GM21381 (cell line): Measurements from ENCODE around the gene PARVG.

Experiments
- ATAC-seq: cut with Tn5 transposase; IDR thresholded peaks from one replicate; pipeline ENCODE4 v1.9.1; 2021; ENCODE audit warnings: mild to moderate bottlenecking, moderate library complexity; ENCODE audit not compliant: unreplicated experiment

Gene PARVG, protein sequence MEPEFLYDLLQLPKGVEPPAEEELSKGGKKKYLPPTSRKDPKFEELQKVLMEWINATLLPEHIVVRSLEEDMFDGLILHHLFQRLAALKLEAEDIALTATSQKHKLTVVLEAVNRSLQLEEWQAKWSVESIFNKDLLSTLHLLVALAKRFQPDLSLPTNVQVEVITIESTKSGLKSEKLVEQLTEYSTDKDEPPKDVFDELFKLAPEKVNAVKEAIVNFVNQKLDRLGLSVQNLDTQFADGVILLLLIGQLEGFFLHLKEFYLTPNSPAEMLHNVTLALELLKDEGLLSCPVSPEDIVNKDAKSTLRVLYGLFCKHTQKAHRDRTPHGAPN

DNA sequence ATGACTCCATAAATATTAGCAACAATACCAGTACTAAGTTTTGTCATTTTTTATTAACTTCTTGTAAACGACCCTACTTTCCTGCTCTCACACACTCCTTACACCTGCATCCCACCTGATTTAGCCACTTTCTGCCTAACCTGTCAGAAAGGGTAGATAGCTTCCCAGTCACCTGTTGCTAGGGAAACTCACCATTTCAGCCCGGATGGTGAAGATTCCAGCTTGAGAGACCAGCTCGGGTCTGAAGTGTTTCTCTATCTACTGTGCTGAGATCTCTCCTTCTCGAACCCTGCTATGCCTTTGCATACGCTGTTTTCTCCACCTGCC is at the start of gene PARVG:
Gene PARVG, plus strand, starts transcription at position 220 of the 327 bp plus-strand sequence. CDS start 2,405 bp downstream, outside the sequence.
- peak; percentile 41 for ATAC-seq

DNA sequence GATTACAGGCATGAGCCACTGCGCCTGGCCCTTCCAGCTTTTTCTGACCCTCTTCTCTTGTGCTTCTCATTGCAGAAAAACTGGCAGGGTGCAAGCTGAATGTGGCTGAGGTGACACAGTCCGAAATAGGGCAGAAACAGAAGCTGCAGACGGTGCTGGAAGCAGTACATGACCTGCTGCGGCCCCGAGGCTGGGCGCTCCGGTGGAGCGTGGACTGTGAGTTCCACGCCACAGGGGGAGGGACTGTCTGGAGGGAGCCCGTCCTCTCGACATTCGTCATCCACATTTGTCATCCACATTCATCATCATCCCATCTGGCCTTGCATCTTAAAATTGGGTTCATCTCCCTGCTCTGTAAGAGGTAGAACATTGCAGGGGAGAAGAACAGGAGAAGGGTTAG is 49.3 kb upstream of the PARVG start:
- ATAC-seq, result no peak

DNA sequence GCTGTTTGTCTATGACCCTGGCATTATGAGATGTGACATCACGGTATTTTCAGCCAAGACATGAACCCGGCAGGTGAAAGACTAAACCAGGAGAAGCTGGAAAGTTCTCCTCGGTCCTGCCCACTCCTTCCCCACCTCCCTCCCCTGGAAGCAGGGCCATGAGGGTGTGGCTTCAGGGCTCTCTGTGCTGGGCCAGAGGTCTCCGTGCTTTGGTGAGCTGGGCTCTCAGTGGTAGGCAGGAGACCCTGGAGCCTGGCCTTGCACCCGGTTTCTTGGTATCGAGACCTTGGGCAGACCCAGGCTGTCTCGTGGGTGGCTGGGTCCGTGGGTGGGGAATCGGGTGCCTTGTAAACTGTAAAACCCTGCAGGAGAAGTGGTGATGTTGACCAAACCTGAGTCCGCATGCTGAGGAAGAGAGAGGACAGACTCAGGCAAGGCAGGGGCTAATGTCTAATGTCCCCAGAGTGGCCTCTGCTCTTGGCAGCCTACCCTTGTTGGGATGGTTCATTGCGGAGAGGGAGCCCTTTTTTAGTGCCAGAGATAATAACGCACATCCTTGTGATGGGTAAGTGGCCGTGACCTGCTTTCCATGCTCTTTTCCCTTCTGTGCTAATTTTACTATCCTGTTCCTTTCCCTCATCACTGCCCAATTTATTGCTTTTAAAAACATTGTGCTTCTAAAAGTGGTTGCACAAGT is 48.6 kb upstream of the PARVG start:
- no peak for ATAC-seq

DNA sequence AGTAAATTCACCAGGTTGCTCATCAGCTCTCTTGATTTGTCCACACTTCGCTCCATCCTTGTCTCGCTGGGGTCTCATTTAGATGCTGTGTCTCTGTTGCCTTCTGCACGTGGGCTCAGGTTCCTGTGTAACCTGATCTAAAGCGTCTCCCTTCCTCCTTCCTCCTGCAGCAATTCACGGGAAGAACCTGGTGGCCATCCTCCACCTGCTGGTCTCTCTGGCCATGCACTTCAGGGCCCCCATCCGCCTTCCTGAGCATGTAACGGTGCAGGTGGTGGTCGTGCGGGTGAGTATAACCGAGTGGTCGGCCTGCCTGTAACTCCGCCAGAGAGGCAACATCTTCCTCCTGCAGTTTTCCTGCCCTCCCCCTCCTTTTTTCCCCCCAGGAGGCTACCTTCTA is 48.0 kb upstream of the PARVG start:
- no peak for ATAC-seq

DNA sequence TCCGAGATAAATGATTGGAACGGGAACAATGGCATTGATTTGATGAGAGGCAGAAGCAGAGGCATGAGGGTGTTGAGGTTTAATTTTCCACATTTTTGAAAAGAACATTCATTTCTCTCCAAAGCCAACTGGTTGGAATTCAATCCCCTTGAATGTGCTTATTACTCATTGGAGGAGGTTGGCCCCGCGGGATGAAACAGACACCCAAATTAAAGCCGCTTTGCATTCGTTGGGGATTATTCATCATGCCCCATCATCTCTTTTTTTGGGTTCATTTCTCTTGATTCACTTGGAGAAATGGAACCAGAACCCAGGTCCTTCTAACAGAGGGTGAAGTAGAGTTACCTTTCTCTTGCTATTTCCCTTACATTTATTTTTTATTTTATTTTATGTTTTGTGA is 47.6 kb upstream of the PARVG start:
- no peak for ATAC-seq

DNA sequence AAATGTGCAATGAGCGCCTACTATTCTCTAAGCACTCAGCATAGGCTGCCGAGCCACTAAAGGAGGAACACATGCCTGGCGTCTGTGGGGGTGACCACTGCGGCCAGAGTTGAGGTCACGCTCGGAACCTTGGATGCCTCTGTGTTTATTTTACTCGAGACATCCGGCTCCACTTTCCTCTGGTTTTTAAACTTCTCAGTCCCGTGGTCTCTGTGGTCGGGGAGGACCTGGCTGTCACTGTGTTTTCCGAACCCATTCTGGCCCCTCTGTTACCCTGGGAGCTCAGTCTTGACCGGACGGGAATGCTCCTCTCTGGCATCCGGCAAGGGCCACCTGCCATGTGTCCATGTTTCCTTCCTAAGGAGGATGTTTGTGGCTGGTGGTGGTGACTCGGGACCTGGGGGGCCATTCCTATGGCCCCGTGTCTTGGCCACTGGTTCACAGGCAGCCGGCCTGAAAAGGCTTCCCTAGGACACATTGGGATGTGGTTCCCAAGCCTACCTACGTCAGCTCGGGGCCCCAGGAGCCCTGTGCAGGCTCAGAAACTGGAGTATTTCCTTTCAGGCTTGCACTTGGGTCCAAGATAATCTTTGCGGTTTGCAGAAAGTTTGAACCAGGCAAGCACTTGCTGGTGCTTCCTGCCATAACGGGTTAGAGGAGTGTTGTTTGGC is 46.7 kb upstream of the PARVG start:
- ATAC-seq, result no peak

DNA sequence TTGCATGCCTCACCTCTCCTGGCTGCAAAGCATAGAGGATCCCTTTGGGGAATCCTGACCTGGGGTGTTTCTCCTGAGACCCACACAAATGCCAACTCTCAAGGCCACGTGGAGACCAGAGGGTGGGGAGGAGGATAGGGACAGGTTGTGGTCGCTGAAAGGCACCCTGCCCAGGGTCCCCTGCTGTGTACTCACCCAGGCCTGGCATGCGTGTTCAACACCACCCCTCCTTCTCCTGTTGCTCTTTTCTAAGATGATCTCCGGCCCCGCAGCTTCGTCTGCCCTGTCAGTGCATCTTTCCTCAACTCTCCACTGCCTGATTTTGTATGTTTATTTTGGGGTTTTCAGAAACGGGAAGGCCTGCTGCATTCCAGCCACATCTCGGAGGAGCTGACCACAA is 44.6 kb upstream of the PARVG start:
- ATAC-seq, result no peak

DNA sequence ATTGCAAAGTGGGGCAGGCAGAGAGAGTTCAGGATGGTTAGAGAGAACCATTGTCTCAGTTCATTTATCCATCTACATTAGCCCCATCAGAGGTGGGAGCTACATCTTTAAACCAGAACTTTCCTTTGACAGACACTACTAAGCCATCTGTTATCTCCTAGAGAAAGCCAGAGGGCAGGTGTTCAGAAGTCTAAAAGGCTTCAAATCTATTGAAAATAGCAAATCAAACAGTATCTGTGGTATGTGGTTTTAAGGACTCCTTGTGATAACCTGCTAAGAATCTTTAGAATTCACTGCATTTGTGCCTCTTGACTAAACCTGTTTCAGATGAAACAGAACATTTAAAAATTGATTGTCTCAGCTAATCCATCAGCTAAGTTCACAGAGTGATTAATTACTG is 43.9 kb upstream of the PARVG start:
- ATAC-seq, result no peak

DNA sequence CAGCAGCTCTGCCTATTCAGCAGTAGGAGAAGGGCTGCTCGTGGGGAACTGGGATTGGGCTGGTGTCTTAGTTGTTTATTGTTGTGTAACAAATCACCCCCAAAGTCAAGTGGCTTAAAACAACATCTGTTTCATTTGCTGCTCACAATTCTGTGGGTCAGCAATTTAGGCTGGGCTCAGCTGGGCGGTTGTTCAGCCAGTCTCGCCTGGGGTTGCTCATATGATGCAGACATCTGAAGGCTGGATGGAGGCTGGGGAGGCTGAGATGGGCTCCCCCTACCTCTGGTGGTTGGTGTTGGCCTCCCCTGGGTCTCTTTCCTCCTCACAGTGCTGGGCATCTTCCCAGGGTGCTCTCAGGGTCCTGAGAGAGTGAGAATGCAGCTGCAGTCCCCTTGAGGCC is 43.3 kb upstream of the PARVG start:
- no peak for ATAC-seq

DNA sequence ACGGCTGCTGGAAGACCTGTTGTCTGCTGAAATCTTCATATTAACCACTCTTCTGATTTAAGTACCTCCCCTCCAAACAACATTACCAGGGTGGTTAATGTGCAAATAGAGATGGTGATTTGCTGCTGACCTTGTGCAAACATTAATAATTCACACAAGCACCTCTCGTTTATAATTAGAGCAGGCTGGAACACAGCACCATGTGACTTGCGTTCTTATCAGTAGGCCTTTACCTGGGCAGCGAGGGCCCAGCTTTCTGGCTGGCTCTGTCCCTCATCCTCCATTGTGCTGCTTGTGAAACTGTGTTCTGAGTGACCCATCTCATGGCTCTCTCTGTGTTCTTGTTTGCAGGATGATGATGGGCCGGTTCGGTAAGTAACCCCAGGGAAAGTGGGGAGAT is 41.0 kb upstream of the PARVG start:
- no peak for ATAC-seq

DNA sequence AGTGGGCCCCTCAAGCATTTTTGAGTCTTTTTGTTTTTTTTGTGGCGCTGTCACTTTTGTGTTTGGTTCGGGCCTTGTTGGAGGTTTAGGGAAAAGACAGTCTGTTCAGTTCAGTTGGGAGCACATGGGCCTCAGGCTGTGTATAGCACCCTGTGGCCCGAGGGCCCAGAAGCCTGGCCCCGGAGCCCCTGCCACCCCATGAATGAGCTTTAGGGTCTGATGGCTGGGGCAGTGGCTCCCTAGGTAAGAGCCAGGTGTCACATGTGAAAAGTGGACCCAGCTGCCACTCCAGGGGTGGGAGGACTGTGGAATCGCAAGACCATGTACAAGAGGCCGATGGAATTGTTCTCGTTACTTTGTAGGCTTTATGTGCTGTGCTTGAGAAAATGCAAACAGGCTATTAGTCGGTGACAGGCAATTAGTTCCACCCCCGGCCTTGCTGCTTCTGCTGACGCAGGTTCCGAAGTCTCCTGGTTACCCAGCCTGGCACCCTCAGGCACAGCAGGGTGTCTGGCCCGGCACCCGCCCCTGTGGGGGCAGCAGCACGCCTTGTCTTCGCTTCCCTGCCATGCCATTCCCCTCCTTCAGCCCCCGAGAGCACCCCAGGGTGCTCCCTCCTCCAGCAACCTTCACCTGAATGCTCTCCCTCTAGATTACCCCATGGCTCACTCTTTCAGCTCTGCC is 38.2 kb upstream of the PARVG start:
- ATAC-seq, result no peak

DNA sequence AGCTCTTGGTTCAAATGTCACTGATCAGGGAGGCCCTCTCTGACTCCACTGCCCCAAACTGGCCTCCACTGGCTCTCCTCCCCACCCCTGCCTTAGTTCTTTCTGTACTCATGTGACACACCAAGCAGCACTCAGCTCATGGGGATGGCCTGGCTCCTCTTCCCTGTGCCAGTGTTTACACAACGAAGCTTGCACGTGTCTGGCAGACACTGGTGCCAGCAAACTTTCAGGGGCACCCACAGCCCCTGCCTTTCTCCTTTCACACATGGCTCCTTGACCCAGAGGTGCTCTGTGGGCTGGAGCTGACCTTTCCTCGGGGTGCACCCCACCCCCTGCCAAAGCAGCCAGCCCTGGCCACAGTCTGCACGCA is 37.6 kb upstream of the PARVG start:
- no peak for ATAC-seq

DNA sequence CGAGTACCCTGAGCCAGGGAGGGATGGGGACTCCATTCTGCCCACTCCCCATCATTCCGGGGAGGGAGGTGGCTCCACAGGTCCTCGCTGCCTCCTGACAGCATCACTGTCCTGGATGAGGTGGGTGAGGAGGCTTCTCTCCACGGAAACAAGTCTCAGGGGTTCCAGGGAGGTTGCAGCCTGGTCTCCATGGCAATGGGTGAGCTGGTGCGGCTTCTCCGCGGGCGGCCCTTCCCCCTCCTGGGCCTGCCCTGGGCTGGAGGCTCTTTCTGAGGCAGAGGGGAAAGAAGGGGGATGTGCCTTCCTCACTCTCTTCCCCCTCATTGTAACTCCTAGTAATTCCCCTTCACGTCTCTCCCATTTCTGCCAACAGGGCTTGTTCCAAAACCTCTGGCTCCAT is 37.1 kb upstream of the PARVG start:
- no peak for ATAC-seq

DNA sequence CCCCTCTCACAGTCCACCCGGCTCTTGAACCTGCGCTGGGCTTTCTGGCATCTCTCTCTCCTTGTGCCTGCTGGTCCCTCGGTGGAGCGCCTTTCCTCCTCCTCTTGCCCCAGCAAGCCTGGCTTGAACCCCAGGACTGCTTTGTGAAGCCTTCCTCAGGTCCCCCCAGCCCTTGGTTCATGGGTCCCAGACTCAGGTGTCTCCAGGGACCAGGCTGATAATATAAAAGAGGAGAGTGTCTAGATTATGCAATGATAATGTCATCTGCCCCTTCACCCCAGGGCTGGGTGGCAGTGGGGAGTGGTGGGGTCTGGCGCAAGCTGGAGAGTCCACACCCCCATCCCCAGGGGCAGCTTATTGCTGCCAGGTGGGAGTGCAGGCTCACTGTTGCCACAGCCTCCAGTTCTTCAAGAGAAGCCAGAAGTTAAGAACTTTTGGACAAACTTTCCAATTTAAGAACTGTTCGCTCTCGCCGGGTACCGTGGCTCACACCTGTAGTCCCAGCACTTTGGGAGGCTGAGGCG is 36.6 kb upstream of the PARVG start:
- ATAC-seq, result no peak

DNA sequence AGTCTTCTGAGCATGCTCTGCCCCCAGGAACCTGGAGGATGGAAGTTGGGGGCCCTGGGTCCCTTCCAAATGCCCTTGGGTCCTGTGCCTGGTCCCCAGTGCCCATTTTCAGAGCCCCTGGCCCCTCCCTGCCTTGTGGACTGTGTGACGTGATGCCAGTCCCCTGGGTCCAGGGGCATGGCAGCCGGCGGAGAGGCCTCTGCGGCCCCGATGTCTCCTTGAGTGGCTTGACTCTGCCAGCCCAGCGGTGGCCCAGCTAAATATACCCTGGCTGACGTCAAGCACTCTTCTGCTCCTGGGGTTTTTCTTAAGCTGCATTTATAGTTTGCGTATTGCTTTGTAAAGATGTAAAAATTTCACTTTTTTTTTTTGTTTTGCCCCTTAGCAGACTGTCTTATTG is 35.2 kb upstream of the PARVG start:
- no peak for ATAC-seq

DNA sequence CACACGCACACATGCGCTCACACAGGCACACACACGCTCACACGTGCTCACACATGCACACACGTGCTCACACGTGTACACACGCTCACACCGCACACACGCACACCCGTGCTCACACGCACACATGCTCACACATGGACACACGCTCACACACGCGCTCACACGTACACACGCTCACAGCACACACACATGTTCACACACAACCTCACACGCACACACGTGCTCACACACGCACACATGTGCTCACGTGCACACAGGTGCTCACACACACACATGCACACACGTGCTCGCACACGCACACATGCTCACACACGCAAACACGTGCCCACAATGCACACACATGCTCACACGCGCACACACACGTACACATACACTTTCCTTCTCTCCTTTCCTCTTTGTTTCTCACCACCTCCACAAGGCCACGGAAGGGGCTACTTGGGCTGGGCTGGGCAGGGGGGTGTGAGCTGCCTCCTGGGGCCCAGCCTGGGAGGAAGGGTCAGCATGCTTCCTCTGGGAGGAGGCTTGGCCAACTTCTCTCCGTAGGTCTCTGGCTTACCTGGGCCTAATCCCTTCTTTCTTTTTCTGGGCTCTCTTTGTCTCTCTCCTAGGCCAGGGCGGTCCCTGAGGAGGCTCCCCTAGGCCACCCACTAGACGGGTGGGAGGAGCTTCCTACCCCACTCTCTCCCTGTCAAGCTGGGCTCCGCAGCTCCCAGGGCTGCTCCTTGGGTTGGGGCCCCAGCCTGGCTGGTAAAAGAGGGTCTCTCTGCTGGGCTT is 34.5 kb upstream of the PARVG start:
- ATAC-seq, result no peak

DNA sequence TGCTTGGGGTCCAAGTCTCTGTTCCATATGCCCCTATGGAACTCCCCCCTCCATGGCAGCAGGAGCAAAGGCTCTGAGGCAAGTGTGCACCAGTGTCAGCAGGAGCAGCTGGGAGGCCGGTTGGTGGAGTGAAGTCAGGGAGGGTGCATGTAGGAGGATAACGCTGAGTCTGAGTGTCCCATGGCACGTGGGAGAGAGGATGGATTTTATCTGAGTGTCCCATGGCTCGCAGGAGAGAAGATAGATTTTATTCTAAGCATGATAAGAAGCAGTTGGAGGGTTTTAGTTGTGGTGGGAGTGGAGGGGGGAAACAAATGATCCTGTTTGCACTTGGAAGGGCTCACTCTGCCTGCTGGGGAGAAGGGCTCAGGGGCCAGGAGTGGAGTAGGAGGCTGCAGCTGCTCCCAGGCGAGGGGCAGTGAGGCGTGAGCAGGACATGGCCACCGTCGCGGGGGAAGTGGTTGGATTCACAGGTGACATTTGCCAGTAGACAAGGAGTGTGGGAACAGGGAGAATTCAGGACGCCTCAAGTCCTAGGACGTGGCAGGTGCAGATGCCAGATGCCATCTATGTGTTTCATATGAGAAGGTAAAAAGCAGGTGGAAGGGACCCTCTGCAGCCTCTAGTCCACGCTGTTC is 33.6 kb upstream of the PARVG start:
- ATAC-seq, result no peak

DNA sequence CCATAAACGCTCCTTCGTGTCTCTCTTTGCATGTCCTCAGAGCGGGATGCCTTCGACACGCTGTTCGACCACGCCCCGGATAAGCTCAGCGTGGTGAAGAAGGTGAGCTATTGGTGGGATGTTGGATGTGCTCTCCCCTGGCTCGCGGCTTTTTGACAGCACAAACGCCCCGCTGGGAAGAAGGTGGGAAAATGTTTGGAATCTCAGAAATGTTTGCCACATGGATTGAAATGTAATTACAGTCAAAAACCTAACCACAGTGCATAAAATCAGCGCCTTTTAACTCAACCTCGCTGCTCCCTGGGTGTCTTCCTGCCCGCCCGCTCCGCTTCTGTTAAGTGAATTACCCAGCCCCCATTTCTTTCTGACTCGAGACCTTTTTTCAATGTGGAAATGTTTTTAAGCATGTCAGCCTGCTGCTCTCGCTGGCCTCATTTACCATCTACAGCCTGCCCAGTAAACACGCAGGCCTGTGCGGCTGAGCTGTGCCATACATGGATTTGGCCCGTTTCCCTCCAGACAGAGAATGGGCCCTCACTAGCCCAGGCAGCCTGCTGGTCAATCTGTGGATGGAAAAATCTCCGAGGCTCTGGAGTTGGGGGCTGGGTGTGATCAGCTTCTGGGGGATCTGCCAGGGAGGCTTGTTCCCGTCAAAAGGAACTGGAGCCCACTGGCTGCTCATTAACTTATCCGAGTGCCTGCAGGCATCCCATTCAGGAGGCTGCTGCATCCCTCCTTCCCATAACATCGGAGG is 32.7 kb upstream of the PARVG start:
- ATAC-seq, result no peak

DNA sequence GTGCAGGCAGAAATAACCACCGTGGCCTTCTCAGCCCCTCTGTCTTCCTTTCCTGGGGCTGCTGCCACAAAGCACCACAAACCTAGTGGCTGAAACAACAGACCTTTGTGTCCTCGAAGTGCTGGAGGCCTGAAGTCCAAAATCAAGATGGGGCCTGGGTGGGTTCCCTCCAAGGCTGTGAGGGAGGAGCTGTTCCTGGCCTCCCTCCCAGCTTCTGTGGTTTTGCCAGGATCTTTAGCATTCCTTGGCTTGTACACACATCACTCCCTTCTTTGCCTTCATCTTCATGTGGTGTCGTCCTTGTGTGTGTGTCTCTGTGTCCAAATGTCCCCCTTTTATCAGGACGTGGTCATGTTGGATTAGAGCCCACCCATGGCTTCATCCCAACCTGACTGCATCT is 29.0 kb upstream of the PARVG start:
- ATAC-seq, result no peak

DNA sequence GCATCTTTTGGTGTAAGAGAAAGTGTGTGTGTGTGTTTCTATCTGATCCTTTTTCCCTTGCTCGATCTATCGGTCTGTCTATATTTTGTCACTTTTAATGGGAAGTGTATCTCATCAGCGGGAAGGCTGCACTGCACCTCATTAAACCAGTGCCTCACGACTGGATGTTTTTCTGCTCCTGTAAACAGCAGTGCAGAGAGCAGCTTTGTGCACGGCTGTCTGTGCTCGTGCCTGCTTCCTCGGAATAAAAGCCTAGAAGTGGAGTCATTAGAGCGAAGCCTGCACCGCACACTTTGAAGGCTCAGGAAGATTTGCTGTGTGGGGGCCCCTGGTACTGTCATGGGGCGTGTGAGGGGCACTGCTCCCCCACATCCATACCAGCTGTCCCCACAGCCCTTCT is 27.0 kb upstream of the PARVG start:
- no peak for ATAC-seq
